AG09309 (cell line): ENCODE data around the gene KRI1.

Experiments used
- DNase-seq: peaks from one replicate; pipeline ENCODE4 v3.0.0-alpha.2; 2010; ENCODE audit warnings: low read depth
- H3K4me3 ChIP-seq: 2 replicates; pipeline ENCODE4 v1.5.1; 2011; ENCODE audit warnings: mild to moderate bottlenecking, low read depth, low read length, moderate library complexity; ENCODE audit not compliant: control insufficient read depth
- TF ChIP-seq, protein P1 (sequence below): IDR thresholded peaks from 2 replicates; pipeline ENCODE4 v1.5.1; 2011; ENCODE audit warnings: mild to moderate bottlenecking, low read depth, low read length, inconsistent platforms; ENCODE audit not compliant: insufficient read depth, control insufficient read depth; ENCODE audit errors: missing control alignments

KRI1 gene

GRCh38 chr19:10518444-10519361, 47.1 kb downstream of the KRI1 start:
- no peak for DNase-seq
- H3K4me3 ChIP-seq: no peak overlapping the region
- TF ChIP-seq, protein P1, sequence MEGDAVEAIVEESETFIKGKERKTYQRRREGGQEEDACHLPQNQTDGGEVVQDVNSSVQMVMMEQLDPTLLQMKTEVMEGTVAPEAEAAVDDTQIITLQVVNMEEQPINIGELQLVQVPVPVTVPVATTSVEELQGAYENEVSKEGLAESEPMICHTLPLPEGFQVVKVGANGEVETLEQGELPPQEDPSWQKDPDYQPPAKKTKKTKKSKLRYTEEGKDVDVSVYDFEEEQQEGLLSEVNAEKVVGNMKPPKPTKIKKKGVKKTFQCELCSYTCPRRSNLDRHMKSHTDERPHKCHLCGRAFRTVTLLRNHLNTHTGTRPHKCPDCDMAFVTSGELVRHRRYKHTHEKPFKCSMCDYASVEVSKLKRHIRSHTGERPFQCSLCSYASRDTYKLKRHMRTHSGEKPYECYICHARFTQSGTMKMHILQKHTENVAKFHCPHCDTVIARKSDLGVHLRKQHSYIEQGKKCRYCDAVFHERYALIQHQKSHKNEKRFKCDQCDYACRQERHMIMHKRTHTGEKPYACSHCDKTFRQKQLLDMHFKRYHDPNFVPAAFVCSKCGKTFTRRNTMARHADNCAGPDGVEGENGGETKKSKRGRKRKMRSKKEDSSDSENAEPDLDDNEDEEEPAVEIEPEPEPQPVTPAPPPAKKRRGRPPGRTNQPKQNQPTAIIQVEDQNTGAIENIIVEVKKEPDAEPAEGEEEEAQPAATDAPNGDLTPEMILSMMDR: no peak

DNA sequence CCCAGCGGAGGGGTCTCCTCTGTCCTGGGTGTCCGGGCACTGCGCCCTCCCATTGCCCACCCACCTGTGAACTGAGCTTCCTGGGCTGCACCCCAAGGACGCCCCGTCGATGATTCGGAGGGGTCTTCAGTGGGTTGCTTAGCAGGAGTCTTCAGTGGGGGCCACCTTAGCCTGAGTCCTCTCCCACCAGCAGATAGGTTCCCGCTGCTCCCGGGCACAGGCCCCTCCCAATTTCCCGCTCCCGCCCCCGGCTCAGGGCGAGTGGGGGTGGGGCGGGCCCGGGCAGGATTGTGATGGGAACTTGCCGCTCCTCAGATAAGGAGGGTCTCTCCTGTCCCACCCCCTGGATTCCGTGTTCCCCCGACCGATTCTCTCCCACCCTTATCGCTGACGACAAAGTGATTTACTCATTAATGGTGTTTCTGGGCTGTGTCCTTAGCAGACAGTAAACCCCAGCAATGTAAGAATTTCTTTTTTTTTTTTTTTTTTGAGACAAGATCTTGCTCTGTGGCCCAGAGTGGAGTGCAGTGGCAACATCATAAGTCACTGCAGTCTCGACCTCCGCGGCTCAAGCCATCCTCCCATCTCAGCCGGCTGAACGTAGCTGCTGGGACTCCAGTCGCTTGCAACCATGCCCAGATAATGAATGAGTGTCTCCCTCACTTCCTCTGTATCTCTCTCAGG, 47.9 kb downstream of the KRI1 start:
- no peak for DNase-seq
- peak overlapping the region; percentile 41 for H3K4me3 ChIP-seq
- TF ChIP-seq, protein P1: no peak

DNA sequence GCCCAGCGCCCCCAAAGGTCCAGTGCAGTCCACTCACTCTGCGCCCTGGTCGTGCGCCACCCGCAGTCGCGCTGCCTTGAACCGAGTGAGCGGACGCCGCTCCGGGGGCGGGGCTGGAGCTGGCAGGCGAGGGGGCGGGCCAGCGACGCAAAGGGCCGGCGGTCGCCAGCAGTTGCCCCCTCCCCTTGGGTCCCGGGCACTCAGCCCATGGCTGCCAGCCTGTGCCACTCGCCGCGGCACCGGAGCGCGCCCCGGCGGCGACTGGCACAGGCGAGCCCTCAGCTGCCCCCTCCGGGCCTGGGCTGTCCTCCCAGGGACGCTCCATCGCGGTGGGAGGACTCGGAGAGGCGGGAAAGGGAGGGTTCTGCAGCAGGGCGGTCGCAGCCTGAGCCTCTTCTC, 48.5 kb downstream of the KRI1 start, which contains the start of gene S1PR5:
Gene S1PR5 (minus strand): TSS at position 87 of the 399 bp plus-strand sequence. CDS start 2,436 bp downstream, outside the sequence.
- no peak for DNase-seq
- H3K4me3 ChIP-seq: peak within 1 kb of the TSS; percentile 41
- TF ChIP-seq, protein P1: no peak

- DNase-seq: no peak
- TF ChIP-seq, protein P1: no peak
- peak overlapping the region; percentile 41 for H3K4me3 ChIP-seq
Measured at GRCh38 chr19:10516671-10517286, 49.0 kb downstream of the KRI1 start.

DNA sequence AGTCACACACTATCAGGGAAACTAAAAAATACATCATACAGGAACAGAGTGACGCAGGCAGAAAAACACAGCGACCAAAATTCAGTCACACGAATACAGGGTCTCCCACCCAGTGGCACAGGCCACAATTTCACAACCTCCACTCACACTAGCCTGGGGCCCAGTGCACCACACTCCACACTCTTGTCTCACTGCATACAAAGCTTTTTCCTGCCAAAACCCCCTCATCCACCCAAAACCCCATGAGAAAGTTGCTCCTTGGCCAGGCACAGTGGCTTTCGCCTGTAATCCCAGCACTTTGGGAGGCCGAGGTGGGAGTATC, 49.8 kb downstream of the KRI1 start:
- no peak overlapping the region for H3K4me3 ChIP-seq
- TF ChIP-seq, protein P1: no peak
- DNase-seq: no peak

DNA sequence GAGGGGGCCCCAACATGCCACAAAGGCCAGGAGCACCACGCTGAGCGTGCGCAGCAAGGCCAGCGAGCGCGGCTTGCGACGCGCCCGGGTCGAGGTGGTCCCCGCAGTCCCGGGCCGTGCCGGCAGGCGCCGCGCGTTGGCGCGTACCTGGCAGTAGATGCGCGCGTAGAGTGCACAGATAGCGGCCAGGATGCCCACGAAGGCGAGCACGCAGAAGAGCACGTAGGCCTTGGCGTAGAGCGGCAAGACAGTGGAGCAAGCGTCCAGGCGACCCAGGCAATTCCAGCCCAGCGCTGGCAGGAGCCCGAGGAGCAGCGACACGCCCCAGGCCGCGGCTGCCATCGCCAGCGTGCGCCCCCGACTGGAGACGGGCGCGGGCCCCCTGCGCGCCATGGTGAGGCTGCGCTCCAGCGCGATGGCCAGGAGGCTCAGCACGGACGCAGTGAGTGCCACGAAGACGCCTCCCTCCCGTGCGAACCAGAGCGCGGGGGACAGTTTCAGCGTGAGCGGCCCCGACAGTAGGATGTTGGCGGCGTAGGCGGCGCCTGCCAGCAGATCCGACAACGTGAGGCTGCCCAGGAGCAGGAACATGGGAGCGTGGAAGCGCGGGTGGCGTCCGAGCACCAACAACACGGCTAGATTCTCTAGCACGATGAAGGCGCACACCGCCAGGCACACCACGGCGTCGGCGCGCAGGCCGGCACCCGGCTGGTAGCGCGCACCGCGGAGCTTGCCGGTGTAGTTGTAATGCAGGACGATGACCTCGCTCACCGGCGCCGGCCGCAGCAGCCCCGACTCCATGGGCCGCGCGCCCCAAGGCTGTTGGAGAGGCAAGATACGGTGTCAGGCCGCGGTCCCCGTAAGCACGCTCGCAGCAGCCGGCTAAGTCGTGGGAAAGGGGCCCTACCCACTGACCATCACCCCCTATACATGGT, 51.3 kb downstream of the KRI1 start:
- TF ChIP-seq, protein P1: no peak
- no peak overlapping the region for H3K4me3 ChIP-seq
- no peak for DNase-seq
